ENCODE data around the gene PKIG.

- TF ChIP-seq CTCF (IDR thresholded peaks at IDR 0.05; ENCODE audit: borderline replicate concordance, extremely low read depth, low read length, poor library complexity, severe bottlenecking): no peak
- TF ChIP-seq EZH2 (IDR thresholded peaks at IDR 0.05; ENCODE audit: borderline replicate concordance, low read depth, low read length, severe bottlenecking): no peak
Observed at GRCh38 chr20:44646641-44647274, 64.4 kb downstream of the PKIG start.
